Glutamatergic neuron (in vitro differentiated cells): ENCODE measurements around the gene GCC1. TPM values are rescaled to one million over a fixed set of nuclear protein-coding genes. Genes with fewer than 3 reads are reported as not detected.

Experiments
- DNase-seq: peaks from one replicate; pipeline ENCODE4 v3.0.0; 2022
- H3K27ac Mint-ChIP-seq: one replicate; pipeline ENCODE4 v1.8.0; 2020; ENCODE audit warnings: mild to moderate bottlenecking, mixed read lengths, inconsistent platforms; ENCODE audit not compliant: unreplicated experiment
- H3K27me3 Mint-ChIP-seq: one replicate; pipeline ENCODE4 v1.8.0; 2020; ENCODE audit warnings: mild to moderate bottlenecking, moderate library complexity, mixed read lengths, inconsistent platforms; ENCODE audit not compliant: unreplicated experiment
- H3K36me3 Mint-ChIP-seq: one replicate; pipeline ENCODE4 v1.8.0; 2020; ENCODE audit warnings: mild to moderate bottlenecking, mixed read lengths, inconsistent platforms; ENCODE audit not compliant: unreplicated experiment
- H3K4me1 Mint-ChIP-seq: one replicate; pipeline ENCODE4 v1.8.0; 2020; ENCODE audit warnings: mild to moderate bottlenecking, low read depth, mixed read lengths, inconsistent platforms; ENCODE audit not compliant: unreplicated experiment
- H3K4me3 Mint-ChIP-seq: one replicate; pipeline ENCODE4 v1.8.0; 2020; ENCODE audit warnings: mild to moderate bottlenecking, mixed read lengths, inconsistent platforms; ENCODE audit not compliant: unreplicated experiment
- H3K9me3 Mint-ChIP-seq: one replicate; pipeline ENCODE4 v1.8.0; 2020; ENCODE audit warnings: mild to moderate bottlenecking, moderate library complexity, mixed read lengths, inconsistent platforms; ENCODE audit not compliant: unreplicated experiment
- total RNA-seq: library from RNA; stranded (reverse); fragmentation: NEBNext Ultra II Directional; extraction: Animal tissue kit (Norgen Biotek cat#: 25700); gene quantifications from one replicate; pipeline ENCODE4 v1.2.1, GENCODE V29; 2021; ENCODE audit not compliant: unreplicated experiment
- TF ChIP-seq, protein P1 (sequence below): fragments of 200-600 bp; sonication (generic); IDR thresholded peaks from one replicate; pipeline ENCODE4 v1.5.0; 2021; ENCODE audit not compliant: partially characterized antibody, unreplicated experiment

GCC1 gene
- total RNA-seq, 1 donor from 2014 or later = 14.9 TPM

DNA sequence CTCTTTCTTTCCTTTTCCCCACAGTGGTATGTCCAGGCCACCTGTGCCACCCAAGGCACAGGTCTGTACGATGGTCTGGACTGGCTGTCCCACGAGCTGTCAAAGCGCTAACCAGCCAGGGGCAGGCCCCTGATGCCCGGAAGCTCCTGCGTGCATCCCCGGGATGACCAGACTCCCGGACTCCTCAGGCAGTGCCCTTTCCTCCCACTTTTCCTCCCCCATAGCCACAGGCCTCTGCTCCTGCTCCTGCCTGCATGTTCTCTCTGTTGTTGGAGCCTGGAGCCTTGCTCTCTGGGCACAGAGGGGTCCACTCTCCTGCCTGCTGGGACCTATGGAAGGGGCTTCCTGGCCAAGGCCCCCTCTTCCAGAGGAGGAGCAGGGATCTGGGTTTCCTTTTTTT, 5.8 kb upstream of the GCC1 start:
- Mint-ChIP-seq H3K27ac (no peak overlapping the region), H3K9me3 (peaks cover 17% of the 10 kb centered on the region), H3K4me3 (no peak overlapping the region), H3K4me1 (peaks cover 4% of the 10 kb centered on the region), H3K27me3 (peaks cover 11% of the 10 kb centered on the region), H3K36me3 (no peaks in the 10 kb centered on the region)
- DNase-seq = no peak
- TF ChIP-seq, protein P1, sequence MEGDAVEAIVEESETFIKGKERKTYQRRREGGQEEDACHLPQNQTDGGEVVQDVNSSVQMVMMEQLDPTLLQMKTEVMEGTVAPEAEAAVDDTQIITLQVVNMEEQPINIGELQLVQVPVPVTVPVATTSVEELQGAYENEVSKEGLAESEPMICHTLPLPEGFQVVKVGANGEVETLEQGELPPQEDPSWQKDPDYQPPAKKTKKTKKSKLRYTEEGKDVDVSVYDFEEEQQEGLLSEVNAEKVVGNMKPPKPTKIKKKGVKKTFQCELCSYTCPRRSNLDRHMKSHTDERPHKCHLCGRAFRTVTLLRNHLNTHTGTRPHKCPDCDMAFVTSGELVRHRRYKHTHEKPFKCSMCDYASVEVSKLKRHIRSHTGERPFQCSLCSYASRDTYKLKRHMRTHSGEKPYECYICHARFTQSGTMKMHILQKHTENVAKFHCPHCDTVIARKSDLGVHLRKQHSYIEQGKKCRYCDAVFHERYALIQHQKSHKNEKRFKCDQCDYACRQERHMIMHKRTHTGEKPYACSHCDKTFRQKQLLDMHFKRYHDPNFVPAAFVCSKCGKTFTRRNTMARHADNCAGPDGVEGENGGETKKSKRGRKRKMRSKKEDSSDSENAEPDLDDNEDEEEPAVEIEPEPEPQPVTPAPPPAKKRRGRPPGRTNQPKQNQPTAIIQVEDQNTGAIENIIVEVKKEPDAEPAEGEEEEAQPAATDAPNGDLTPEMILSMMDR = no peak

DNA sequence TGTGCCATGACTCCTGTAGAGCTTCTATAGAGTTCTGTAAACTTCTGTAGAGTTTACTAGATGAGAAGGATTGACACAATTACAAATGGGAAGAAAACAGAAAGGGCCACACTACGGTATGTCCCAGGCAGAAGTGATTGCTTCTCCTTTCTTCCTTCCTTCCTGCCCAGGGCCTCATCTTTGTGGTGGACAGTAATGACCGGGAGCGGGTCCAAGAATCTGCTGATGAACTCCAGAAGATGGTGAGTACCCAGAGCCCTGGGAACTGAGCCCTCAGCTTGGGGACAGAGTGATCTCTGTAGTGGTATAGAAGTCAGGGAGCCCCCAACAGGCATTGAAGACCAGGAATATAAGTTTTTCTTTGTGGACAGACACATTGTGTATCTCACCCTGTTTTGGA, 4.5 kb upstream of the GCC1 start:
- TF ChIP-seq, protein P1 = no peak
- Mint-ChIP-seq H3K9me3 (peaks cover 14% of the 10 kb centered on the region), H3K27me3 (peaks cover 11% of the 10 kb centered on the region), H3K27ac (no peak overlapping the region), H3K4me3 (peak overlapping the region; percentile 94), H3K4me1 (peaks cover 4% of the 10 kb centered on the region), H3K36me3 (no peaks in the 10 kb centered on the region)
- no peak for DNase-seq

DNA sequence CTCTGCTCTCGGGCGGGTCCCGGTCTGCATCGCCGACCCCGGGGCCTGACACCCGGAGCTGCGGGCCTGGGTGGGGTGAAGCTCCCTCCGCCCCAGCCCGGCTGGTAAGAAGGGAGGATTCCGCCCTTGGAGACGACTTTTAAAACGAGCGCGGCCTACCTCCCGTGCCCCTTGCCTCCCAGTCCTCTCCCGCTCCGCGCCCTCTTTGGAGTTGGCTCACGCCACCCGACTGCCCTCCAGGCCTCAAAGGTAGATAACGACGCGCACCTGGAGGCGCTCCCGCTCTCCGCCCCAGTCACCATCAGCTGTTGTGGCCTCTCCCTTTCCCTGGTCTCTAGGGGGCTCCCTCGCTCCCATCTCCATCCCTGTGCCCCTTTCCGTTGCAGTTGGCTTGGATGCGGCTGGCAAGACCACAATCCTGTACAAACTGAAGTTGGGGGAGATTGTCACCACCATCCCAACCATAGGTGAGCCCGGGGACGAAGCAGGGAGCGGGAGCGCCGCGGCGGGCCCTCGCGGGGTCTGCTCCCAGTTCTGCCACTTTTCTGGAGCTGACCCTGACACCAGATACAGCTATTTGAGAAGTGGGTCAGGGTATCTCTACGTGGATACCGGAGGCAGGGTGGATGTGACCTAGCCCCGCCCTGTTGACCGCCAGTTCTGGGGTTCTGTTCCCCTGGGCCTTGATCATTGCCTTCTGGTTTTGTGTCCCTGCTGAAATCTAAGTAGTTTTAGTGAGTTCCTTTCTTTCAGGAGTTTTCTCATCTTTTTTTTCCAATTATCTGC, 3.5 kb upstream of the GCC1 start:
- Mint-ChIP-seq H3K4me1 (peaks cover 12% of the 10 kb centered on the region), H3K27ac (peak overlapping the region; percentile 79), H3K27me3 (peaks cover 8% of the 10 kb centered on the region), H3K4me3 (peak overlapping the region; percentile 94), H3K9me3 (peaks cover 12% of the 10 kb centered on the region), H3K36me3 (no peaks in the 10 kb centered on the region)
- peak; percentile 57 for DNase-seq
- TF ChIP-seq, protein P1 = no peak

DNA sequence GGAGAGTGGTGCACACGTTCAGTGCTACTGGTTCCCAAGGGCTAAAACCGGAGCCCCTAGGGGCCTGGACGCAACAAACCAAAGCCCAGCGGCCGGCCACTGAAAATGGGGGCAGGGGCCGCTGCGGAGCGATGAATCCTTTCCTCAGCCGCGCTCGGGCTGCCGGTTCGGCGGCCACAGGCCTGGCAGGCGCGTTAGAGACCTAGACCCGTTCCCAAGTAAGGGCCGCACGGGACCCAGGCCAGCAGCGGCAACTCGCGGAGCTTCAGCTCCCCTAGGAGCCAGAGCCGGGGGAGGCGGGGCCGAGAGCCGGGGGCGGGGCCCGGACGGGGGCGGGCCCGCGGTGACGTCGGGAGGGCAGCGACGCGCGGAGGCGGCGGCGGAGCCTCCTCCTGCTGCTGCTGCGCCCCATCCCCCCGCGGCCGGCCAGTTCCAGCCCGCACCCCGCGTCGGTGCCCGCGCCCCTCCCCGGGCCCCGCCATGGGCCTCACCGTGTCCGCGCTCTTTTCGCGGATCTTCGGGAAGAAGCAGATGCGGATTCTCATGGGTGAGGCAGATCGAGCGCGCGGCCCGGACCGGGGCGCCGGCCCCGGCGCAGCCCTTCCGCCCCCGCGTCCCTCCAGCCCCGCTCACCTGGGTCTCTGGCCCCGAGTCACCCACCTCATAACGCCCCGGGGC, 2.8 kb upstream of the GCC1 start, which contains the start of gene ARF5:
TSS of gene ARF5 (plus strand) at position 393 of the 678 bp plus-strand sequence. CDS start at position 481, 88 bp downstream.
- DNase-seq = peak; percentile 93
- peak within 1 kb of the TSS; percentile 94 for H3K4me3 Mint-ChIP-seq
- peaks cover 12% of the 10 kb centered on the region for H3K9me3 Mint-ChIP-seq
- TF ChIP-seq, protein P1 = no peak
- peak within 1 kb of the TSS; percentile 79 for H3K27ac Mint-ChIP-seq
- H3K36me3 Mint-ChIP-seq = no peaks in the 10 kb centered on the region
- H3K27me3 Mint-ChIP-seq = peaks cover 8% of the 10 kb centered on the region
- peaks cover 15% of the 10 kb centered on the region for H3K4me1 Mint-ChIP-seq

DNA sequence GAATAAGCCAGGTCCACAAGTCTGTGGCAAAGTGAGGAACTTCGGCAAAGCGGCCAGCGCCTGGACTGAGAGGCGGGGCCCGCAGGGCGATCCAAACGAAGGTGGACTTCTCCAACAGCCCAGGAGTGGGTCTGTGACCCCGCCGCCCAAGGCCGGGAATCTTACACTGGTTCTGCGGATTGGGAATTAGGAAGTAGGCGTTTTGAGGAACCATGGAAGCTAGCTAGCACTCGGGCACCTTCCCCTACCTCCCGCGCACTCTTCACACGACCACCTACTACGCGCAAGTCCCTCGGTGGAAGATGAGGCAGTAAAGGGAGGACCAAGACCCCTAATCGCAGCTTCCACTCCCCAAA, 2.2 kb upstream of the GCC1 start:
- DNase-seq = no peak
- H3K4me1 Mint-ChIP-seq = peaks cover 15% of the 10 kb centered on the region
- peak overlapping the region; percentile 71 for H3K4me3 Mint-ChIP-seq
- H3K27ac Mint-ChIP-seq = no peak overlapping the region
- H3K9me3 Mint-ChIP-seq = peaks cover 12% of the 10 kb centered on the region
- peaks cover 8% of the 10 kb centered on the region for H3K27me3 Mint-ChIP-seq
- H3K36me3 Mint-ChIP-seq = no peaks in the 10 kb centered on the region
- TF ChIP-seq, protein P1 = no peak
